Esophagus muscularis mucosa (tissue), 4 donors: Measurements from ENCODE around the gene XYLT1. TPM values are rescaled to one million over a fixed set of nuclear protein-coding genes. Genes with fewer than 3 reads are reported as not detected.

ENCODE experiments used
- DNase-seq: peaks from one replicate; pipeline ENCODE4 v3.0.0-alpha.2; 2017; ENCODE audit errors: extremely low spot score
- H3K27ac ChIP-seq, 4 donors: fragments of 200-600 bp; sonication (generic); replicated peaks in 1 of 4; 1 replicate in 3 of 4; 2 replicates in 1 of 4; pipeline ENCODE4 v1.5.1; 2016 to 2019; ENCODE audit warnings: mild to moderate bottlenecking in 1 of 4
- H3K27me3 ChIP-seq, 4 donors: fragments of 200-600 bp; sonication (generic); one replicate each; pipeline versions ENCODE4 v1.5.1 to v1.6.0; 2016 to 2019
- H3K36me3 ChIP-seq, 4 donors: fragments of 200-600 bp; sonication (generic); one replicate each; pipeline ENCODE4 v1.5.1; 2016 to 2019
- H3K4me1 ChIP-seq, 4 donors: fragments of 200-600 bp; sonication (generic); one replicate each; pipeline ENCODE4 v1.5.1; 2016 to 2019
- H3K4me3 ChIP-seq, 4 donors: fragments of 200-600 bp; sonication (generic); 1 replicate in 2 of 4; 2 replicates in 2 of 4; pipeline ENCODE4 v1.5.1; 2016 to 2019; ENCODE audit warnings: mild to moderate bottlenecking in 4 of 4, moderate library complexity in 1 of 4
- H3K9me3 ChIP-seq, 4 donors: fragments of 200-600 bp; sonication (generic); 1 replicate in 3 of 4; 2 replicates in 1 of 4; pipeline ENCODE4 v1.5.1; 2016 to 2019
- EP300 ChIP-seq: sonication (generic); formaldehyde crosslinking; IDR thresholded peaks from one replicate; pipeline ENCODE4 v1.6.1; 2017; ENCODE audit warnings: antibody characterized with exemption
- POLR2A ChIP-seq: fragments of 450-650 bp; IDR thresholded peaks from one replicate; pipeline ENCODE4 v1.6.1; 2017; ENCODE audit warnings: antibody characterized with exemption, moderate library complexity, mild to moderate bottlenecking, low read depth
- POLR2AphosphoS5 ChIP-seq, 2 donors: sonication (generic); formaldehyde crosslinking; IDR thresholded peaks; one replicate each; pipeline ENCODE4 v1.6.1; 2017; ENCODE audit warnings: antibody characterized with exemption in 2 of 2
- WGBS: methylation state at CpG from one replicate; pipeline ENCODE4 v1.1.5; 2018; 5-methylcytosine and 5-hydroxymethylcytosine counted together
- intact Hi-C: fragments of 100-400 bp; cut with DNase I; formaldehyde crosslinking; loops from one replicate; pipeline ENCODE4 v1.15.1; 2023
- total RNA-seq, 4 donors: library from RNA; depleted of rRNA; stranded (reverse); fragments of >200 nt; gene quantifications; one replicate each; pipeline versions ENCODE4 v1.1.0 to v1.2.1, GENCODE V29; 2016
- TF ChIP-seq, protein P1 (sequence below), 3 experiments: fragments of 200-600 bp in 2 of 3; fragments of 450-650 bp in 1 of 3; sonication (generic) in 2 of 3; IDR thresholded peaks; one replicate each; pipeline ENCODE4 v1.5.1; 2017 to 2019; ENCODE audit warnings: antibody characterized with exemption in 3 of 3, mild to moderate bottlenecking in 2 of 3, moderate library complexity in 1 of 3

Gene XYLT1
- total RNA-seq, 4 donors from 2014 or later = 25.2 to 57.1 (median 33.5) TPM

DNA sequence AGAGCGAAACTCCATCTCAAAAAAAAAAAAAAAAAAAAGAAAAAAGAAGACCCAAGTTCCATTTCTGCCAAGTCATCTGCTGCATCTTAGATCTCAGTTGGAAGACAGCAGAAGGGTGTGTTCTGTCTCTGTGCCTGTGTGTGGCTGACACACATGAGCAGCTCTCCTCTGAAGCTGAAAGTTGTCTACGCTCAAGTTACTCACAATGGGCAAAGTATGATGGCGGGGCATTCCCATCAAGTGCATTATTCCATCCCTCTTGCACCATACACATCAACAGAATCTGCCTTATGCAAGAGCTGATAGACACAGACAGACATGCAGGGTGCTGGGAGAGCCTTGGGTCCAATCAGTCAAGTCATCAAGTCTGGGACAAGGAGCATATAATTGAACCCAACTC lies 402.2 kb downstream of the XYLT1 start:
- no peaks in the 10 kb centered on the region for H3K9me3 ChIP-seq

DNA sequence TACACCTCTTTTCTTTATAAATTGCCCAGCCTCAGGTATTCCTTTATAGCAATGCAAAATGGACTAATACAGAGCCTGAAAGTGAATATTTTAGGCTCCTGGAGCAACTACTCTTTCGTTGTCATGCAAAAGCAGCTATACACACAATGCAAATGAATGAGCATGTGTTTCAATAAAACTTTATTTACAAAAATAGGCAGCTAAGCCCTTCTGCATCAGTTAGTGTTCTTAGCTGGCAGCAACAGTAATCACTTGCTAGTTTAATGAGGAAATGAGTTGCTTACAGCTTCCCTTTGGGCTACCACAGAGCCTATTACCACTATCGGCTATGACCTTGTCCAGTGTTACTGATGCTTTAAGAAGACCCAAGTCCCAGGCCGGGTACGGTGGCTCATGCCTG lies 402.9 kb downstream of the XYLT1 start:
- intact Hi-C loops = no loop called here
- no peak overlapping the region for H3K4me3 ChIP-seq
- no peak overlapping the region for H3K27ac ChIP-seq
- no peaks in the 10 kb centered on the region for H3K9me3 ChIP-seq
- TF ChIP-seq, protein P1, sequence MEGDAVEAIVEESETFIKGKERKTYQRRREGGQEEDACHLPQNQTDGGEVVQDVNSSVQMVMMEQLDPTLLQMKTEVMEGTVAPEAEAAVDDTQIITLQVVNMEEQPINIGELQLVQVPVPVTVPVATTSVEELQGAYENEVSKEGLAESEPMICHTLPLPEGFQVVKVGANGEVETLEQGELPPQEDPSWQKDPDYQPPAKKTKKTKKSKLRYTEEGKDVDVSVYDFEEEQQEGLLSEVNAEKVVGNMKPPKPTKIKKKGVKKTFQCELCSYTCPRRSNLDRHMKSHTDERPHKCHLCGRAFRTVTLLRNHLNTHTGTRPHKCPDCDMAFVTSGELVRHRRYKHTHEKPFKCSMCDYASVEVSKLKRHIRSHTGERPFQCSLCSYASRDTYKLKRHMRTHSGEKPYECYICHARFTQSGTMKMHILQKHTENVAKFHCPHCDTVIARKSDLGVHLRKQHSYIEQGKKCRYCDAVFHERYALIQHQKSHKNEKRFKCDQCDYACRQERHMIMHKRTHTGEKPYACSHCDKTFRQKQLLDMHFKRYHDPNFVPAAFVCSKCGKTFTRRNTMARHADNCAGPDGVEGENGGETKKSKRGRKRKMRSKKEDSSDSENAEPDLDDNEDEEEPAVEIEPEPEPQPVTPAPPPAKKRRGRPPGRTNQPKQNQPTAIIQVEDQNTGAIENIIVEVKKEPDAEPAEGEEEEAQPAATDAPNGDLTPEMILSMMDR (IDR thresholded peaks at IDR 0.05) = no peak
- WGBS = 97% methylated on average over 4 of the region's 4 CpGs
- H3K36me3 ChIP-seq = no peaks in the 10 kb centered on the region
- H3K4me1 ChIP-seq = peaks cover 0 to 5% (median 0%) of the 10 kb centered on the region in 4 donors
- peaks cover 0 to 50% (median 0%) of the 10 kb centered on the region in 4 donors for H3K27me3 ChIP-seq
- no peak for DNase-seq

More for the DNA sequence above, 402.2 kb downstream of the XYLT1 start:
- 84% methylated on average over 3 of the region's 3 CpGs for WGBS
- Histone ChIP-seq H3K27me3 (peaks cover 0 to 50% (median 0%) of the 10 kb centered on the region in 4 donors), H3K36me3 (no peaks in the 10 kb centered on the region), H3K4me1 (peaks cover 0 to 5% (median 0%) of the 10 kb centered on the region in 4 donors), H3K4me3 (no peak overlapping the region), H3K27ac (no peak overlapping the region)
- DNase-seq = no peak
- intact Hi-C loops = no loop called here
- TF ChIP-seq, protein P1 (IDR thresholded peaks at IDR 0.05) = no peak
- TF ChIP-seq POLR2AphosphoS5 (IDR thresholded peaks at IDR 0.05) (no peak), EP300 (no peak), POLR2A (no peak)

DNA sequence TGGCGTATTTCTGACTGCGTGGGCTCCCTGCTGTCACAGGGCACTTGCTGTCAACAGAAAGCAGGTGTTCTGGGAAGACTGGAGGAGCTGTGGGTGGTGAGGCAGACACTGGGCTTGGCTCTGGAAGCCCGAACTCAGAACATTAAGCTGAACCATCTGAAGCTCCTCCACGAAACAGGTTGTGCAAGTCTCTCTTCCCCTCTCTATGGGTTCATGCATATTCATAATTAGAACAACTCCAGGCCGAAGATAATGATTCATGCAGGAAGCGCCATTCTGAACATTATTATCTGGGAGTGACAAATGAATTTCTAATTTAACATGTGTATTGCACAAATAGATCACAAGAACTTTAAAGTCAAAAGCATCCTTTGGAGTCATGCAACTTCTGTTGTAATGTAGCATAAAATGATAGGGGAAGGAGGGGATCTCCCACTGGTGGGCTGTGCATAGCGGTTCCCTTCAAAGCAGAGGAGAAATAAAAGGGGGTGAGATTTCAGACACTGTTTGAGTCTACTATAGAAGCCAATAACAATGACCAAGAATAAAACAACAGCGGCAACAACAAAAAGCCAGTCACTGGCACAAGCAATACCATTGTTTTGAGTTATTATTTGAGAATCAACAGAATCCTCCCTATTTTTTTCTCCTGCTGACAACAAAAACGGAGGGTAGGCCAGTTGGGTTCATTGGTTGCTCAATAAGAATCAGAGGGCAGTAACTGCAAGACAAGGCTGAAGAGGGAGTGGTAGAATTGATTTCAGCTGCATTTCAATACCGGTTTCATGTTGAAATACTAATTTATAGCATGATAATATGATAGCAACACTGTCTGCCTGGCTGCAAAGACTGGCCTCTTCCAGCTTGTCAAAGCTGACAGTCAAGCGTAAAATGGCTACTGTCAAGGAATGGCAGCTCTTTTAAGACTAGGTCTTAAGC lies 407.3 kb downstream of the XYLT1 start:
- no peak overlapping the region for H3K27ac ChIP-seq
- no peak for DNase-seq
- peaks cover 0 to 34% (median 0%) of the 10 kb centered on the region in 4 donors for H3K27me3 ChIP-seq
- 69% methylated on average over 10 of the region's 11 CpGs for WGBS
- H3K4me3 ChIP-seq = no peak overlapping the region
- peaks cover 0 to 4% (median 0%) of the 10 kb centered on the region in 4 donors for H3K9me3 ChIP-seq
- intact Hi-C loops = no loop called here
- TF ChIP-seq POLR2AphosphoS5 (IDR thresholded peaks at IDR 0.05) (no peak), EP300 (no peak)
- TF ChIP-seq, protein P1 (IDR thresholded peaks at IDR 0.05) = no peak
- H3K36me3 ChIP-seq = no peaks in the 10 kb centered on the region
- H3K4me1 ChIP-seq = no peaks in the 10 kb centered on the region

DNA sequence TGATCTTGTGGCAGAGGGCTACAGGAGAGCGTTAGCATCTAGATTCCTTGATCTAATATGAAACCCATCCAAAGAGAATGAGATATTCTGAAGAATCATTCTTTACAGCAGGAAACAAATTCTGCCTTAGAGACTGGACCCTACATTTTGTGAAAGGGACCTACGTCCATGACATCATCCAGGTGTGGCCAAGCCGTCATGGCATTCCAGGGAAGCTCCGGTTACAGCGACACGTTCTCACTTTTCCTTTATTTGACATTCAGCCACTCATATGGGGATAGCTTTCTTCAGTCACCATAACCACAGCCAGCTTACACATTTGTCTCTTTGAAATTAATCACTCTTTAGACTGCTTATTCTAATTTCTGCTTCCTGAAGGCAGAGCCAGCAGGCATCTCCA lies 408.1 kb downstream of the XYLT1 start:
- H3K4me3 ChIP-seq = no peak overlapping the region
- intact Hi-C loops = no loop called here
- peaks cover 0 to 4% (median 0%) of the 10 kb centered on the region in 4 donors for H3K9me3 ChIP-seq
- no peak for DNase-seq
- H3K27me3 ChIP-seq = peaks cover 0 to 29% (median 0%) of the 10 kb centered on the region in 4 donors
- H3K4me1 ChIP-seq = no peaks in the 10 kb centered on the region
- TF ChIP-seq, protein P1 (IDR thresholded peaks at IDR 0.05) = no peak
- TF ChIP-seq POLR2A (no peak), EP300 (no peak), POLR2AphosphoS5 (IDR thresholded peaks at IDR 0.05) (no peak)
- H3K27ac ChIP-seq = no peak overlapping the region
- 69% methylated on average over 6 of the region's 6 CpGs for WGBS
- H3K36me3 ChIP-seq = no peaks in the 10 kb centered on the region
